ENCODE measurements around the gene ERGIC1.
A peak's percentile ranks its signal among the peaks of the same experiment; 100 is the strongest.
"Not testable (repeated sequence)": the region's sequence is repeated elsewhere in the genome, so short reads cannot be mapped to it uniquely, and the experiment has no call there.

Gene ERGIC1

DNA sequence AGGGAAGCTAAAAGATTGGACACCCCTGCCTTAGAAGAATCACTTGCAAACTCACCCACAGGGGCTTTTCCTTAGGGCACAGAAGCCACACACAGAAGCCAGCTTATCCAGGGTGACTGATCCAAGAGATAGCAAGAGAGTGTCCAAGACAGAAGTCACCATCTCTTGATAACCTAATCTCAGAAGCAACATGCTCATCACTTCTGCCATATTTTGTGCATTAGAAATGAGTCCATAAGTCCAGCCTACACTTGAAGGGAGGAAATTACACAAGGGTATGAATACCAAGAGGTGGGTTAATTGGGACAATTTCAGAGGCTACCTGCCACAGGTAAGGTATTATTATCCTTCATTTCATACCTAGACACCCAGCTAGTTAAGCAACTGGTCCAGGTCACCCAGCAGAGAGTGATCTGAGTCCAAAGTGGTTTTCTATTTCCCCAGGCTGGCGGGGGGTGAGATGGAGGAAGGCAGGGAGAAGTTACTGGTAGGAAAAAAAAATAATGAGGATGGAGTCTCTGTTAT is 3.7 kb upstream of the ERGIC1 start:
- no peak for DNase-seq (ENCODE audit: low spot score)

DNA sequence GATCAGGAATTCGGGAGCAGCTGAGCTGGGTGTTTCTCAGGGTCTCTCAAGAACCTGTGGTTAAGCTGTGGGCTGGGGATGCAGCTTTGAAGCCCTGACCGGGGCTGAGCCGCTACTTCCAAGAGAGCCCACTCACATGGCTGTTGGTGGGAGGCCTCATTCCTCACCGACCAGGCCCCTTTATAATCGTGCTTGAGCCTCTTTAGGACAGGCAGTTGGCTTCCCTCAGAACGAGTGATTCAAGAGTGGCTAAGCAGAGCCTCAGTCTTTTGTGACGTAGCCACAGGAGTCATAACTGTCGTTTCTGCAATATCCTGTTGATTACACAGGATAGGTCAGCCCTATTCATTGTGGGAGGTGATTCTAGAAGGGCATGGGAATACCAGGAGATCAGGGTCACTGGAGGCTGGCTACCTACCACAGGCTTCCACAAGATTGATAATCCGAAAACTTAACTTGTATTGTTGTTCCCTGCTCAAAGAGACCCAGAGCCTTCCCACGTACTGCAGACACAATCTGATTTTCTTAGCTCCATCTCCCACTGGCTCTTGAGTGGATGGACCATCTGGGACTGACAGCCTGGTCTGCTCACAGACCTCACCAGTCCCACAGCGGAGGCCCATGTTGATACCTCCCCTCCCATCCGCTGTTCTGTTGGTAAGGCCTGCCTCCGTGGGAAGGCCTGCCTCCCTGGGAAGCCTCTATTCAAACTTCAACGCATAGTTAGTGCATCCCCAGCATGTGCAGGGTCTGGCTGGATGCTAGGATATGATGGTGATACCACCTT is 3.0 kb upstream of the ERGIC1 start:
- DNase-seq (ENCODE audit: low spot score): no peak

DNA sequence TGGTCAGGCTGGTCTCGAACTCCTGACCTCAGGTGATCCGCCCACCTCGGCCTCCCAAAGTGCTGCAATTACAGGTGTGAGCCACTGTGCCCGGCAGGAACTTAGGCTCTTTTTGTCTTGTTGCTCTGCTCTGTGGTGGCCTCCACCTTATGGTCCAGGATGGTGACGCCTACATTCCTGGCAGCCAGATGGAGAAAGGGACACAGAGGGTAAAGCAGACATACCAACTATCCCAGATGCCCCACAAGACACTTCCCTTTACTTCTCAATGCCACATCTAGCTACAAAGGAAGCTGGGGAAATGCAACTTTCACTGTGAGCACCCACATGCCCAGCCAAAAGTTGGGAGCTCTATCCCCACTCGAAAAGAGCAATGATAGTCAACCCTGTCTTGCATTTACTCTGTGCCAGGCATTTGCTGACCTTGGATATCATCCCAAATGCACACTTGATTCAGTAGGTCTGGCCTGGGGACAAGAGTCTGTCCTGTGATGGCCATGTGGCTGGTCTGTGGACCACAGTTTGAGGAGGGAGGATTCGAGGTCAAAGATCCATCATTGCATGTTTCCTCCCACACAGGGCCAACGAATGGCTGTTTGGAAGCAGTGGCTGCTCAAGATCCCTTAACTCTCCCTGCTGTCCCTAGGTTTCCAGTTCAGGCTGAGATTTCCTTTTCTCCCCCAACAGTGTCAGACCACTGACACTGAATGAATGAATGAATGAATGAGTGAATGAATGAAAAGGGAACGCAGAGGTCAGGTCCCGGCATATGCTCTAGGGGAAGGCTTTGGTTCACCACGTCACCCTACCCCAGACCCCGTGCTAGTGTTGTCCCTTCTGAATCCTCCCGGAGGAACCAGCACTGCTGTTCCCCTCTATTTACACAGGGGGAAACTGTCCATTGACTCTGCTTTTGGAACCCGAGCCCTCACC is 1.4 kb upstream of the ERGIC1 start:
- no peak for DNase-seq (ENCODE audit: low spot score)

DNA sequence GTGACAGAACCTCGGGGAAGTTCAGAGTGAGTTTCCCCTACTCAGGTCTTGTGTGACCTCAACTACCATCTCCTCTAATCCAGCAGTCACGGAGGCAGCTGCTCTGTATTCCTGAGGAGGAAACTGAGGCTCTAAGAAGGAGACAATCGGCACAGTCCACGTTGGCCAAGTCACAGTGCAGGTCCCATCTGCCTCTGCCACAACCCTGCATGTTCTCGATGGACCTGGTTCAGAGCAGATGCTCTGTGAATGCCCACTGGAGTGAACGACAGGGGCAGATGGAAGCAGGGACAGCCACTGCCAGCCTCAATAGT is 722 bp upstream of the ERGIC1 start:
- no peak for DNase-seq (ENCODE audit: low spot score)

DNA sequence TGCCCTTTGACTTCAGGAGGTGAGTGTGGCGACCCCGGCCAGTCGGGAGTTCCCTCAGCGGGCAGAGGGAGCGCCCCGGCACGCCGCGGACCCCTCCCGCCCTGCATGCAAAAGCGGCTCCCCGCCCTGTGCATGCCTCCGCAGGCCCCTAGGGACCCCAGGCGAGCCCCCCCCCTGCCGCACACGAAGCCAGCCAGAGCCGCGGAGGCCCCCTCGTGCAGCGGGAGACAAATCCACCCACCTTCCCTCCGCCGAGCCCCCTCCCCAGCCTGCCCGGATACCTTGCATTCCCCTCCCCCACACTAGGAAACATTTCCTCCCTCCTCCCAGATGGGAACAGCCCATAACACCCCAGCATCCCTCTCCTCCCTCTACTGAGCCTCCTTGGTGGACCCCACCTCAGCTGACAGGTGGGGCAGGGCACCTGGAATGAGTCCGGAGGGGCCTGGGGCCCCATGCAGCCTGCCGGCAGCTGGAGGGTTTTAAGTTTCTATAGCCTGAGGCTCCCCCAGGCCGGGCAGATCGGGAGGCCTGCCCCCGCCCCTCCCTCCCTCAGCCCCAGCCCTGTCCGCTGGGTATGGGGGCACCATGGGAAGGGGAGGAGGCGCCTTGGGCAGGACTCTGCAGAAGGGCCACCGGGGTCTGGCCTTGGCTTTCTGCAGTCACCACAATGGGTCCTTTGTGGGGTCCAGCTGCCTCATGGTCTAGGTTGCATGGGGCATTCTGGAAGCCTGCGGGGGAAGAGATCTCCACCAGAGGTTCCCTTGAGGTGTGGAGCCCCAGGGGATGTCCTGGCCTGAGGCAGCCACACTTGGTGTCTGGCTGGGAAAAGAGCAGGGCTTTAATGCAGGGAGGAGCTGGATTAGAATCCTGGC is 601 bp downstream of the ERGIC1 start:
- peak; percentile 18 for DNase-seq (ENCODE audit: low spot score)

DNA sequence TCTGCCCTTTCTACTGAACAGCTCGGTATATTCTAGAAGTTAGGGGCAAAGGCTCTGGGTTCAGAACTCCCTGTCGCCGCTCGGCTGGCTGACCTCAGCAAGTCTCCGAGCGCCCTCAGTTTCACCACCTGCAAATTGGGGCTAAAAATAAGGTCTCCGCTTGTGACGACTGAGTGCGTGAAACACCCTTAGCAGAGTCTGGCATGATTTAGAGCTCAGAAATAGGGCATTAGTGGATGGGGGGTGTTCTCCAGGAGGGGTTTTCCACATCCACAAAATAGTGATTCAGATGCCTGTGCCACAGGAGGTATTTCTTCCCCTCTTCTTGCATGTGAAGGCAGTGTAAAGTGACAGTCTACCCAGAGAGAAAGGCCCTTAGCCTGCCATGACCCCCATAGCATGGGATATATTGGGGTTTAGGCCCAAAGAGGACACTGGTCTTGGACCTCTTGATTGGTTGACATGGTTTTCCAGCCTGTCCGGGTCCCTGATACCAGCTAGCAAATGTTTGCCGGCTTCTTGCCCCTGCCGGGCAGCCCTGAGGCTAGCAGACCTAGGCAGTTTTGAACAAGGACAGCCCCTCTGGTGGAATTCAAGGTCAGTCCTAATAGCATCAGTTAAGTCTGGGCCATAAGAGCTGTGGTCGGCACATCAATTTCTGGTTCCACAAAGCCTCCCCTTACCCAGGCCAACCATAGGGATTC is 1.4 kb downstream of the ERGIC1 start:
- DNase-seq (ENCODE audit: low spot score): no peak

DNA sequence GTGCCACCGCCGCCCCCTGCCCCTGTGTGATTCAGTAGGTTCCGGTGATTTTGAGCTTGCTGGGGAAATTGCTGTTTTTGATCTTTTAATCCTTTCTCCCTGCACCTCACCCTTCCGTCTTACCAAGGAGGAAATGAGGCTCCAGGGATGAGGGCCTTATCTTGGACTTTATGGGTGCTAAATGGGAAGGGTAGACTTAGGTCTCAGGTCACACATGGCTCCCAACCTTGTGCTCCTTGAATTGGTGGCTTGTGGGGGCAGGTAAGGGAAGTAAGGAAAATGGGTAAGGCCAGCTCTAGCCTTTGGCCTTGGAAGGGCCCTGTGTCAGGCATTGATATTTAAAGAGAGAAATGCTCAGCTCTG is 1.9 kb downstream of the ERGIC1 start:
- DNase-seq (ENCODE audit: low spot score): no peak

DNA sequence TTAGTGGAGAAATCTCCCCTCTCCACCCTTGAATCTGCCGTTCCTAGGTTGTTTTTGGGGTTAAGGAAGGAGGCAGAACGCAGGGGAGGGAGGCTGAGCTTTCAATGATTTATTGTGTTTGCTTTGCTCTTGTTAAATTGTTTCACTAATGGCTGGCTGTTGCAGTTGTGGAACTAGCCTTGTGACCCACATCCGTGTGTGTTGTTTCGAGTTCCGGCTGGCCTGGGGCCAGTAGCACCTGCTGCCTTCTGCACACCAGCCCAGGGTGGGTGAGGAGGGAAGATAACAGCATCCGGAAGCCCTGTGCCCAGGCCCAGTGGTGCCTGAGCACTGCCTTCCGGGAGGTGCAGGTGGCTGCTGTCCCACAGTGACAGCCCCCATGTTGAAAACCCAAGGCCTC is 3.6 kb downstream of the ERGIC1 start:
- DNase-seq (ENCODE audit: low spot score): no peak

DNA sequence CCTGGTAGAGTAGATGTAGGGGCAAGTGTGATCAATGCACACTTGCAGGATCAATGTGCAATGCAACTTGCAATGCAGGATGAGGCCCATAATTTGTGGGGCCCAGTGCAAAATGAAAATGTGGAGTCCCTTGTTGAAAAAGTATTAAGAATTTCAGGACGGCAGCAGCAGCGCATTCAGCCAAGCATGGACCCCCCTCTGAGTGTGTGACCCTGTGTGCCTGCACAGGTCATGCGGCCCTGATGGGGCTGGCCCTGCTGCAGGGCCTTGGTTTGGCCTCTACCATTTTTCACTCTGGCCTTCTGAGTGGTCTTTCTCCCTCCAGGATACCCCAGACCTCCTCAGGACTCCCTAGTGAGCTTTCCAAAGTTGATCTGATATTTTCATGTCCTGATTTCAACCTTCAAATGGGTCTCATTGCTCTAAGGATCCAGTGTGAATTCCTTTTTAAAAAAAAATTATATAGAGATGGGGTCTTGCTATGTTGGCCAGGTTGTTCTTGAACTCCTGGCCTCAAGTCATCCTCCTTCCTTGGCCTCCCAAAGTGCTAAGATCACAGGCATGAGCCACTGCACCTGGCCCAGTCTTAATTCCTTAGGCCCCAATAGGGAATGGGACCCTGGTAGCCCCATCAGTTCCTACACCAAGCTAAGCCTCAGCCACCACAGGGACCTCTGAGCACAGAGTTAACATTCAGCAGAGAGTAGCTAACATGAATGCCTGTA is 4.3 kb downstream of the ERGIC1 start:
- no peak for DNase-seq (ENCODE audit: low spot score)

DNA sequence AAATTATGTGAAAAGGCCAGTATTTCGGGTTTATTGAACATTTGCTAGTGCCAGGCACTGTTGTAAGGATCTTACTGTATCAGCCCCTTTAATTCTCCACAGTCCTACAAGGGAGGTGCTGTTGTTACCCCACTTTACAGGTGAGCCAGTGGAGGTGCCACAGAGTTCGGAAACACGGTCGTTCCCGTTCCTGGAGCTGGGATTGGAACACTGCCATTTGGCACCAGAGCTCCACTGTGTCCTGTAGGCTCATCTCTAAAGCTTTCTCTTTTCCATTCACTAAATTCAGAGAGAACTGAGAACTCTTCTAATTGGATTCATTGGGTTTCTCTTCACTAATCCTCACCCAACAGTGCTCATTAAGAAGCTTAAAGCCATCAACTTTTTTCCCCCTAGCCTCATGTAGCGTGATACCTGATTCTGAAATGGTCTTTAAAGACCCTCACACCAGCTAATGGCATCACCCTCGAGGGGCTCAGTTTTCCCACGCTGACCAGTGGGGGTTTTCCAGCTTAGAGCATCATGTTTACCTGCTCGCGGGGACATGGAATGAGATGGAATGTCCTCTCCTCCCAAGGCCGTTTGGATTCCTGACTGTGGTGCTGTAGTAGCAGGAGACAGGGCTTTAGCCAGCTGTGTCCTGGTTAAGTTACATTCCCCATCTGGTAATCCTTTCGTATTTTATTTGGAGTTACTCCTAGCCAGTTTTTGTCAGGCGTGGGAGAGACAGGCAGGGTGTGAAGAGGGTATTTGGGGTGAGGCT is 5.8 kb downstream of the ERGIC1 start:
- no peak for DNase-seq (ENCODE audit: low spot score)

DNA sequence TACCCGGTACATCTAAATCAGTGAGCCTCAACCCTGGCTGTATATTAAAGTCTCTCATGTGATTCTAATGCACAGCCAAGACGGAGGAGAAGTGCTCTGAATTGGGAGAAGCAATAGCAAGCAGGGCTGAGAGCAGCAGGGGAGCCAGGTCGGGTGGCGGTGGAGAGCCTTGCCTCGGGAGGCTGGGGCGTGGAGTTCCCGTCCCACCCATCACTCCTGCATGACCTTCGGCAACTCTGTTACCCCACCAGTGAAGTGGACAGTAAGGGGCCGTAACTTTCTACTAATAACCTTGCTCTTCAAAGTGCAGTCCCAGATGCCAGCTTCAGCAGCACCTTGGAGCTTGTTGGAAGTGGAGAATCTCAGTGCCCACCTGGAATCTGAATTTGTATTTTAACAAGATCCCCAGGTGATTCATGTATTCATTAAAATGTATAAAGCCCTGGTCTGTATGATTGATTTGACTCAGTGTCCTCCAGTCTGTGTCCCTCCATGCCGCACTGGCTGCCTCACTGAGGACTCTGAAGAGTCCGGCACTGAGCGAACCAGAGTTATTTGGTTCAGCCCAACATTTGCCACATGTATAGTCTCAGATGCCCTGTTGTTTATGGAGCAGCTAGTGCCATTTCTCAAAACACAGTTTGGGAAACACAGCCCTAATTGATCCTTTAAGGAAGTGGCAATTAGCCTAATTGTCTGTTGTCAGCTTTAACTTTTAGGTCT is 6.5 kb downstream of the ERGIC1 start:
- no peak for DNase-seq (ENCODE audit: low spot score)

DNA sequence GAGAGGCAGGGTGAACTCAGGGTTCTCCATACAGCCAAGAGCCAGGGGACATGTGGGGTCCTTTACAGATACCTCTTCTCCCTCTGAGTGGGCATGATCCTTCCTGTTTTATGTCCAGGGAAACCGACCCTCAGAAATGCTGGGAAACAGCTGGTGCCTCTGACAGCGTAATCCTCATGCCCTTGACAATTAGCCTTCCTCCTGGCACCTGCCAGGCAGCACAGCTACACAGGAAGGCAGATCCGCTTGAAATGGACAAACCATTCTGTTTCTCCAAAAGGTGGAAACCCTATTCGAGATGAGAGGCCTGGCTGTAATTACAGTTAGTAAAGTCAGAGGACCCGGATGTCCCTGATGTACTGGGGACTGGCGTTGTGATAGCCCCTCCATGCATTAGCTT is 7.2 kb downstream of the ERGIC1 start:
- DNase-seq (ENCODE audit: low spot score): no peak

DNA sequence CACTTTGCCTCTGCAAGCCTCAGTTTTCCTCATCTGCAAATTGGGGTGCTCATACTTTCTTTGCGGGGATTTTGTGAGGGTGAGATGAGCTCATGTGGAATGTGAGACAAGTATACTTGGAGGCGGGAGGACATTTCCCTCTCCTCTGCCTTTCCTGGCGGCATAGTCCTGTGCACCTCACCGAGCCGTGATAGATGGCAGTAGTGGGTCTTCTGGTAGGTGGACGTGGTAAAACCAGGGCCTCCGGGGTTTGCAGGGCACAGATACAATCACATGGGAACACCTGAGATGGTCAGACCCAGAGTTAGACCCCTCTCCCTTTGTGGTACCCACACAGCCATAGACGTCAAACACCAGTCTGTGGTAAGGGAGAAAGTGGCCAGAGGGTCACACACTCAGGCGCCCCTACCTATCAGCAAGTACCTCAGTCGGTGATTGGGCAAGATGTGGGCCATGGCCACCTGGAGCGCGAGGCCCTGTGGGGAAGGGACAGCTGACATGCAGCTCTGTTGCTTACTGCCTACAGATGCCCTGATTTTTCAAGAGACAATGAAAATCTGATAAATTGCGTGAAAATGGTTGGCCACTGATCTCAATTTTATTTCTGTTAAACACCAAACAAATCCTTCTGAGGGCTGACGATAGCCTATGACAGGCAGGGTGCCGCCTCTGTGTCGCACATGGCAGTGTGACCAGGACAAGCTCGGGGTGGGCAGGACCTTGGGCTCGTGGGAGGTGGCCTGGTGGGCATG is 9.9 kb downstream of the ERGIC1 start:
- no peak for DNase-seq (ENCODE audit: low spot score)

DNA sequence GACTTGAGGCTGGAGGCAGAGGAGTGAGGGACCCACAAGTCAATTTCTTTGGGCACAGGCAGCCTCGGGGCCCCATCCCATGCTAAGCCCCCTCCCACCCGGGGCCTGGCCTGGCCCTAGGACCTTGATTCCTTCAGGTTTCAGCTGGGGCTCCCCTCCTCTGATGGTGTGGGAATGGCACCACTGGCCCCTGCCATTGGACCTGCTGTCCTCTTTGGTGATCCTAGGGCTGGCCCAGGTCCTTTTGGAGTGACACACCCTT is 10.5 kb downstream of the ERGIC1 start:
- no peak for DNase-seq (ENCODE audit: low spot score)

DNA sequence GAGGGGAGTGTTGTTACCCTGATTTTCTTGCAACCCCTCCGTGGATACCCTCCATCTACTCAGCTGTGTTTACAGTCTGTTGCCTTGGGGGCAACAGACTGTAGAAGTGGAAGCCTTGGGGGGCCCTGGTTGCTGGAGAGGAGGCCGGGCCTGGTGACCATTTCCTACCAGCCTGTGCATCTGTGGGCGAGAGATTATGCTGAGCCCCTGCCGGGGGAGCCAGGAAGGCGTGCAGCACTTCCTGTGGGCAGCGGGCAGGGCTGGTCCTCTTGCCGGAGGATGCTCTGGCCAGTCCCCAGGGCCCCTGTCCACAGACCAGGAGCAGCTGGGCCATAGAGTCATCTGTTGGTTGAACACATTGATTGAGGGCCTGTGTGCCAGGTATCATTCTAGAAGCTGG is 11.1 kb downstream of the ERGIC1 start:
- DNase-seq (ENCODE audit: low spot score): no peak

DNA sequence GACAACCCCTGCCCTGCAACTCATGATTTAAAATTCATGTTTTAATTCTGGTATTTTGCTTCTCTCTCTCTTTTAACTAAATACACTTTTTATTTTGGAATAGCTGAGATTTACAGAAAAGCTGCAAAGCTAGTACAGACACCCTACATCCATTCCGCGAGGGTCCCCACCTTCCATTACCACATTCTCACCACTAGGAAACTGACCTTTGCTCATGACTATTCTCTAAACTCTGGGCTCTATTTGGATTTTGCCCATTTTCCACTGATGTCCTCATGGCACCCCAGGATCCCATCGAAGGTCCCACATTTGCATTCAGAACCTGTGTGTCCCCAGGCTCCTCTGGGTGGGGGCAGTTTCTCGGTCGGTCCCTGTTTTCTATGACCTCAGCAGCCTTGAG is 11.5 kb downstream of the ERGIC1 start:
- no peak for DNase-seq (ENCODE audit: low spot score)

DNA sequence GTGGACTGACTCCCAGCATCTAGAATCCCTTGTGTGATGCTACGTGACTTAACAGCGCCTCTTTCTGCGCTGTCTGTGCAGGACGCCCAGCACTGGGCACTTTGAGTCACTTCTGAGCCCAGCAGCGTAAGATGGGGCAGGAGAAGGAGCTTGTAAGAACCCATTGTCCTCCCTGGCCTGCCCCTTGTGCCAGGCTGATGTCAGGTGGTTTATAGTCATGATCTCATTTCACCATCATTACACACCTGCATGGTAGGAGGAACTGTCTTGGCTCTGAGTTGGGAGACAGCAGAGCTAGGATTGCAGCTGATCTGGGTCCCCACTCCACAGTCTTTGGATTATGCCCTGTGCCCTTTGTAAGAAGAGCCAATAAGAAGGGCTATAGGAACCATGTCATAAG is 12.2 kb downstream of the ERGIC1 start:
- DNase-seq (ENCODE audit: low spot score): no peak

DNA sequence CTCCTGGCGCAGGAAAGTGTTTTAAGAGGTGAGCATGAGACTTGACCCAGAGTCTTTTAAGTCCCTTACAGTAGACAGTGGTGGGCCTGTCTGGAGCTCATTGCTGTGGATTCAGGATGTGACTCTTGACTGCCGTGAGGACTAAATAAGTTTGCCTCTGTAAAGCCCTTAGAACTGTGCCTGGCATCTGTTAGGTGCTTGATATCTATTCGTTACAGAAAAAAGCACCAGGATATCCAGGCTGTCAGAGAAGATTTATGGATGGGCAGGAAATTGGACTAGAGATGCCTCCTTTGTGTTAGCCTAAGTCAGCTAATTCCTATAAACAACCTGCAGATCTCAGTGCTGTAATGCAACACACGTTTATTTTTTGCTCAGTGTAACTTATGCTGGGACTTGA is 12.6 kb downstream of the ERGIC1 start:
- no peak for DNase-seq (ENCODE audit: low spot score)

DNA sequence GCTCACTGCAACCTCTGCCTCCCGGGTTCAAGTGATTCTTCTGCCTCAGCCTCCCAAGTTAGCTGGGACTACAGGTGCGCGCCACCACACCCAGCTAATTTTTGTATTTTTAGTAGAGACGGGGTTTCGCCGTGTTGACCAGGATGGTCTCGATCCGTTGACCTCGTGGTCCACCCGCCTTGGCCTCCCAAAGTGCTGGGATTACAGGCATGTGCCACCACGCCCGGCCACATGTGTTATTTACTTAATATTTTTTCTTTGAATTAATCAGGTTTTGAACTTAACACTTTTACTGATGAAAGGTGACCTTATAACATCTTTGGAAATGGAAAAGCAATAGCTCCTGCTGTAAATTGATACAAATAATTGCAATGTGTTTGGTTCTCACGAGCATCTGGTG is 13.5 kb downstream of the ERGIC1 start:
- DNase-seq (ENCODE audit: low spot score): not testable (repeated sequence)
